GM13976 (cell line): ENCODE data around the gene LTO1.
"Not testable (repeated sequence)": the region's sequence is repeated elsewhere in the genome, so short reads cannot be mapped to it uniquely, and the experiment has no call there.

Source experiments
- DNase-seq: peaks from one replicate; pipeline ENCODE4 v3.0.0; 2012; ENCODE audit warnings: low spot score
- in situ Hi-C: fragments of 300-500 bp; cut with MboI; formaldehyde crosslinking; loops from one replicate; pipeline ENCODE4 v1.12.0; 2022; ENCODE audit warnings: low sequenced_read_pairs, mixed read lengths, inconsistent platforms; ENCODE audit not compliant: unreplicated experiment
- TF ChIP-seq, protein P1 (sequence below): IDR thresholded peaks from 2 replicates; pipeline ENCODE4 v1.5.1; 2012; ENCODE audit warnings: borderline replicate concordance, mild to moderate bottlenecking; ENCODE audit not compliant: insufficient read depth; ENCODE audit errors: extremely low read depth, missing control alignments, control extremely low read depth

The LTO1 gene

DNA sequence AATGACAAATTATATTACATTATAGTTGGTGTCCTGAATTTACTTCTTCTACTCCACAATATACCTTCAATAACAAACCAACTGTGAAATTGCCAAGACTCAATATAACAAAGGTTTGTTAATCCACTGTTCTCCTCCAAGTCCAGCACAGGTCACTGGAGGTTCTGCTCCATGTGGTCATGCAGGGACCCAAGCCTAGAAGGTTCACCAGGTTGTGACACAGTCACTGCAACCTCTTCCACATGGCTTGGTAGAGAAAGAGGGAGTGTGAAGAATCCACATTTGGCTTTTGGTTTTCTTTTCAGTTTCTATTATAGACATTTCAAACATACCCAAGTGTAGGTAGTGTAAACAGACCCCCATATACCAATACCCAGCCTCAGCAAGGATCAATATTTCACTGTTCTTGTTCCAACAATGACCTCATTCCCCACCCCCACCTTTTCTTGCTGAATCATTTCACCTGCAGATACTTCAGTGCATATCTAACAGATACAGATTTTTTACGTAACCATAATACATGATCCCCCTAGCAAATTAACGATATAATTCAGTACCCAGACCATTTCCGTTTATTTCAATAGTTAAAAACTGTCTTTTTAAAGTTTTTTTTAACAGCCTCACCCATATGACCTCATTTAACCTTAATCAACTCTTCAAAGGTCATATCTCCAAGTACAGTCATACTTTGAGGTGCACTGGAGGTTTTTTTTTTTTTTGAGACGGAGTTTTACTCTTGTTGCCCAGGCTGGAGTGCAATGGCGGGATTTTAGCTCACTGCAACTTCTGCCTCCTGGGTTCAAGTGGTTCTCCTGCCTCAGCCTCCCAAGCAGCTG is 14.5 kb upstream of the LTO1 start:
- in situ Hi-C loops = loop anchor here (25.0 kb wide), 1 partner anchor 498 kb away; no protein-coding TSS in a partner anchor
- TF ChIP-seq, protein P1, sequence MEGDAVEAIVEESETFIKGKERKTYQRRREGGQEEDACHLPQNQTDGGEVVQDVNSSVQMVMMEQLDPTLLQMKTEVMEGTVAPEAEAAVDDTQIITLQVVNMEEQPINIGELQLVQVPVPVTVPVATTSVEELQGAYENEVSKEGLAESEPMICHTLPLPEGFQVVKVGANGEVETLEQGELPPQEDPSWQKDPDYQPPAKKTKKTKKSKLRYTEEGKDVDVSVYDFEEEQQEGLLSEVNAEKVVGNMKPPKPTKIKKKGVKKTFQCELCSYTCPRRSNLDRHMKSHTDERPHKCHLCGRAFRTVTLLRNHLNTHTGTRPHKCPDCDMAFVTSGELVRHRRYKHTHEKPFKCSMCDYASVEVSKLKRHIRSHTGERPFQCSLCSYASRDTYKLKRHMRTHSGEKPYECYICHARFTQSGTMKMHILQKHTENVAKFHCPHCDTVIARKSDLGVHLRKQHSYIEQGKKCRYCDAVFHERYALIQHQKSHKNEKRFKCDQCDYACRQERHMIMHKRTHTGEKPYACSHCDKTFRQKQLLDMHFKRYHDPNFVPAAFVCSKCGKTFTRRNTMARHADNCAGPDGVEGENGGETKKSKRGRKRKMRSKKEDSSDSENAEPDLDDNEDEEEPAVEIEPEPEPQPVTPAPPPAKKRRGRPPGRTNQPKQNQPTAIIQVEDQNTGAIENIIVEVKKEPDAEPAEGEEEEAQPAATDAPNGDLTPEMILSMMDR = no peak
- no peak for DNase-seq

DNA sequence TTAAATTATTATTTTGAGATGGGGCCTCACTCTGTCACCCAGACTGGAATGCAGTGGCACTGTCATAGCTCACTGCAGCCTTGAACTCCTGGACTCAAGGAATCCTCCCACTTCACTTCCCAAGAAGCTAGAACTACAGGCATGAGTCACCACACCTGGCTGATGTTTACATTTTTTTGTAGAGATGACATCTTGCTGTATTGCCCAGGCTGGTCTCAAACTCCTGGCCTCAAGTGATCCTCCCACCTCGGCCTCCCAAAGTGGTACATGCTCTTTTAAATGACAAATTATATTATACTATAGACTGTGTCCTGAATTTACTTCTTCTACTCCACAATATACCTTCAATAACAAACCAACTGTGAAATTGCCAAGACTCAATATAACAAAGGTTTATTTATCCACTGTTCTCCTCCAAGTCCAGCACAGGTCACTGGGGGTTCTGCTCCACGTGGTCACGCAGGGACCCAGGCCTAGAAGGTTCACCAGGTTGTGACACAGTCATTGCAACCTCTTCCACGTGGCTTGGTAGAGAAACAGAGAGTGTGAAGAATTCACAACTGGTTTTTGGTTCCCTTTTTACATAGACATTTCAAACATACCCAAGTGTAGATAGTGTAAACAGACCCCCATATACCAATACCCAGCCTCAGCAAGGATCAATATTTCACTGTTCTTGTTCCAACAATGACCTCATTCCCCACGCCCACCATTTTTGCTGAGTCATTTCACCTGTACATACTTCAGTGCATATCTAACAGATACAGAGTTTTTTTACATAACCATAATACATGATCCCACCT is 13.0 kb upstream of the LTO1 start:
- in situ Hi-C loops = loop anchor here (25.0 kb wide), 1 partner anchor 499 kb away; no protein-coding TSS in a partner anchor
- DNase-seq = not testable (repeated sequence)

DNA sequence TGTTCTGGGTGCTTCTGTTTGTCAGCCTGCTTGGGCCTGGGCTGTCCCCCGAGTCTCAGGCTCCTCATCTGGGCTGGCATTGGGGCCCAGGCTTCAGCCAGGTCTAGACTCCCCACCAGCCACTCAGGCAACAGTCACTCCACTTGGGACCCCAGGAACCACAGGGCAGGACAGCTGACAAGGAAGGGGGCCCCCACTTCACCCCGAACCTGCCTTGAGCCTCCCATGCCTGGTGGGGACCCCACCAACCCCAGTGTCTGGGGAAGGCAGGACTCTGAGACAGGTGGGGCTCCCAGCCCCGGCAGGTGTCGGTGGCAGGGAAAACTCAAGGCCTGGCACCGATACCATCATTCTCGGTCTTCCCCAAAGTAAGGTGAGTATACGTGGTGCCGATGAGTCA is 11.7 kb upstream of the LTO1 start:
- in situ Hi-C loops = loop anchor here (25.0 kb wide), 1 partner anchor 500 kb away; no protein-coding TSS in a partner anchor
- TF ChIP-seq, protein P1 = no peak
- DNase-seq = no peak

GRCh38 chr11:69686452-69686851 is 11.3 kb upstream of the LTO1 start:
- in situ Hi-C loops = loop anchor here (25.0 kb wide), 1 partner anchor 501 kb away; no protein-coding TSS in a partner anchor

GRCh38 chr11:69685348-69685747 is 10.2 kb upstream of the LTO1 start:
- in situ Hi-C loops = loop anchor here (25.0 kb wide), 1 partner anchor 502 kb away; no protein-coding TSS in a partner anchor
- no peak for DNase-seq
- TF ChIP-seq, protein P1 = peak; percentile 6

More at GRCh38 chr11:69686452-69686851, 11.3 kb upstream of the LTO1 start:
- no peak for DNase-seq
- TF ChIP-seq, protein P1 = no peak

GRCh38 chr11:69684651-69685050 is 9.5 kb upstream of the LTO1 start:
- TF ChIP-seq, protein P1 = no peak
- DNase-seq = no peak
- in situ Hi-C loops = loop anchor here (25.0 kb wide), 1 partner anchor 503 kb away; no protein-coding TSS in a partner anchor
